Peyer's patch (tissue), 4 donors: ENCODE data around the gene DNAJC6.

ENCODE experiments used
- CTCF ChIP-seq, 6 experiments: fragments of 450-650 bp in 4 of 6; fragments of 200-600 bp in 2 of 6; sonication (generic) in 1 of 6; IDR thresholded peaks; one replicate each; pipeline ENCODE4 v1.5.1; 2017 to 2019; ENCODE audit warnings: antibody characterized with exemption in 6 of 6, mild to moderate bottlenecking in 3 of 6, moderate library complexity in 1 of 6
- POLR2A ChIP-seq, 2 donors: fragments of 450-650 bp; IDR thresholded peaks; one replicate each; pipeline ENCODE4 v1.5.1; 2017; ENCODE audit warnings: antibody characterized with exemption in 2 of 2, mild to moderate bottlenecking in 2 of 2, moderate library complexity in 2 of 2

DNA sequence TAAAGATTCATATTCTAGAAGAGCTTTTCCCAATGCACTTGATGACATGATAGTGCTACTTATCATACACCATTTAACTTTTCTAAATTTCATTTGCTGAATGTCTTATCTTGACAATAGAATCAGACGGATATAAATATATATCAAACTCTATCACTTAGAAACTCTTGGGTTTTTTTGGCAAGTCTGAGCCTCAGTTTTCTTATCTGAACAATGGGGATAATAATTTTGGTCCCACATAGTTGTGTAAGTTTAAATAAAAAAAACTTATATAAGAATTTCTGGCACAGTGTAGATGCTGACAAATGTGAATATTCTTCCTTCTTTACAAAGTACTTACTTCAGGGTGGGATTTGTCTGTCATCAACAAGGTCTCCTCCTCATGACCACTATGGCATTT lies 89.7 kb downstream of the DNAJC6 start:
- TF ChIP-seq CTCF (IDR thresholded peaks at IDR 0.05) (no peak), POLR2A (IDR thresholded peaks at IDR 0.05) (no peak)
